ENCODE measurements around the gene TRIM72. TPM values are rescaled to one million over a fixed set of nuclear protein-coding genes. Genes with fewer than 3 reads are reported as not detected.

Gene TRIM72
- total RNA-seq, 1 experiment from 2014 or later: 0.08 TPM

DNA sequence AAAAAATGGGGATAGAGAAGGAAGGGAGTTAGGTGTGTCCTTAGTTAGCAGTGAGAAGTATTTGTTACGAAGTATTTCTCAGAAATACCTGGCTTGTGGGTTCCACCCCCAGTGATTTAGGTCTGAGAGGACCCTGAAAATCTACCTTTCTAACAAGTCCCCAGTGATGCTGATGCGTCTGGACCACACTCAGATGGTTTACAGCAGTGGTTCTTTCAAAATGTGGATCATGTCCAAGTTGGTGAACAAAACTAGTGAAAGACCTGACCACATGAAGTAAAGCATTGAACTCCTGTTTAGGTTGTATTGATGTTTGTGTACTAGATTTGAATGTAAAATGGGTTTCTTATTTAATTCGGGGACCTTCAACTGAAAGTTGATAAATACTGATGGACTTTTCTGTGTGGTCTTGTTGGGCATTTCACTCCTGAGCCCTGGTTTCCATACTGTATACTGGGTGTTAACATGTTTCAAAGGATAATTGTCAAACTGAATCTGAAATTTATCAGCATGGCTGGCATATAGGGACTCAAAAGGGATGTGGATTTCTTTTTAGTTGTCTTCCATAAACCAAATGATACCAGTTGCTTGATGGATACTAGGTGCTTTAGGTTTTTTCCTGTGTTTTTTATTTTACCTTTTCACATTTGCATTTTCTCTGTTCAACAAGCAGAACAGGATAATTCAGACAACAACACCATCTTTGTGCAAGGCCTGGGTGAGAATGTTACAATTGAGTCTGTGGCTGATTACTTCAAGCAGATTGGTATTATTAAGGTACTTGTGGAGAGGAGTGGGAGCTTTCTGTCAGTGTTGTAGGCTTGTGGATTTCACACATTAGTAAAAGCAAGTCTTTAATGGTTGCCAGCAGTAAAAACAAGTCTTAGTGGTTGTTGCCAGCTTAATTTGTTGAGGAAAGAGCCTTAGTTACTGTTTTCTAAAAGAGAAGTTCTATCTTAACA lies 25.2 kb upstream of the TRIM72 start:
- DNase-seq (ENCODE audit: low read depth, low spot score): no peak
- ChIA-PET POLR2A (interaction anchor here (1.1 kb wide), 1 partner anchor 9 kb away, joined by 4 read pairs; the partner anchor contains the start of gene FUS), CTCF (no interaction called here)
- in situ Hi-C loops (cut with HindIII; ENCODE audit: low pct_unique_long_range_greater_than_20kb, low sequenced_read_pairs) (no loop called here), intact Hi-C loops (cut with micrococcal nuclease; ENCODE audit: unreplicated experiment) (no loop called here)
- no peak for ATAC-seq
- no TSS peak for BruUV-seq (replicated peaks)
- H3K9me3 ChIP-seq (ENCODE audit: control insufficient read depth, insufficient read depth, low read depth, low read length): no peaks in the 10 kb centered on the region
- H3K4me3 ChIP-seq (ENCODE audit: low read depth in 2 of 2, low read length in 2 of 2): no peak overlapping the region
- TF ChIP-seq, protein P1, sequence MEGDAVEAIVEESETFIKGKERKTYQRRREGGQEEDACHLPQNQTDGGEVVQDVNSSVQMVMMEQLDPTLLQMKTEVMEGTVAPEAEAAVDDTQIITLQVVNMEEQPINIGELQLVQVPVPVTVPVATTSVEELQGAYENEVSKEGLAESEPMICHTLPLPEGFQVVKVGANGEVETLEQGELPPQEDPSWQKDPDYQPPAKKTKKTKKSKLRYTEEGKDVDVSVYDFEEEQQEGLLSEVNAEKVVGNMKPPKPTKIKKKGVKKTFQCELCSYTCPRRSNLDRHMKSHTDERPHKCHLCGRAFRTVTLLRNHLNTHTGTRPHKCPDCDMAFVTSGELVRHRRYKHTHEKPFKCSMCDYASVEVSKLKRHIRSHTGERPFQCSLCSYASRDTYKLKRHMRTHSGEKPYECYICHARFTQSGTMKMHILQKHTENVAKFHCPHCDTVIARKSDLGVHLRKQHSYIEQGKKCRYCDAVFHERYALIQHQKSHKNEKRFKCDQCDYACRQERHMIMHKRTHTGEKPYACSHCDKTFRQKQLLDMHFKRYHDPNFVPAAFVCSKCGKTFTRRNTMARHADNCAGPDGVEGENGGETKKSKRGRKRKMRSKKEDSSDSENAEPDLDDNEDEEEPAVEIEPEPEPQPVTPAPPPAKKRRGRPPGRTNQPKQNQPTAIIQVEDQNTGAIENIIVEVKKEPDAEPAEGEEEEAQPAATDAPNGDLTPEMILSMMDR (IDR thresholded peaks at IDR 0.05): no peak
- TF ChIP-seq TCF7L2 (IDR thresholded peaks at IDR 0.05; ENCODE audit: low read depth, low read length): no peak
- TF ChIP-seq, protein P2, sequence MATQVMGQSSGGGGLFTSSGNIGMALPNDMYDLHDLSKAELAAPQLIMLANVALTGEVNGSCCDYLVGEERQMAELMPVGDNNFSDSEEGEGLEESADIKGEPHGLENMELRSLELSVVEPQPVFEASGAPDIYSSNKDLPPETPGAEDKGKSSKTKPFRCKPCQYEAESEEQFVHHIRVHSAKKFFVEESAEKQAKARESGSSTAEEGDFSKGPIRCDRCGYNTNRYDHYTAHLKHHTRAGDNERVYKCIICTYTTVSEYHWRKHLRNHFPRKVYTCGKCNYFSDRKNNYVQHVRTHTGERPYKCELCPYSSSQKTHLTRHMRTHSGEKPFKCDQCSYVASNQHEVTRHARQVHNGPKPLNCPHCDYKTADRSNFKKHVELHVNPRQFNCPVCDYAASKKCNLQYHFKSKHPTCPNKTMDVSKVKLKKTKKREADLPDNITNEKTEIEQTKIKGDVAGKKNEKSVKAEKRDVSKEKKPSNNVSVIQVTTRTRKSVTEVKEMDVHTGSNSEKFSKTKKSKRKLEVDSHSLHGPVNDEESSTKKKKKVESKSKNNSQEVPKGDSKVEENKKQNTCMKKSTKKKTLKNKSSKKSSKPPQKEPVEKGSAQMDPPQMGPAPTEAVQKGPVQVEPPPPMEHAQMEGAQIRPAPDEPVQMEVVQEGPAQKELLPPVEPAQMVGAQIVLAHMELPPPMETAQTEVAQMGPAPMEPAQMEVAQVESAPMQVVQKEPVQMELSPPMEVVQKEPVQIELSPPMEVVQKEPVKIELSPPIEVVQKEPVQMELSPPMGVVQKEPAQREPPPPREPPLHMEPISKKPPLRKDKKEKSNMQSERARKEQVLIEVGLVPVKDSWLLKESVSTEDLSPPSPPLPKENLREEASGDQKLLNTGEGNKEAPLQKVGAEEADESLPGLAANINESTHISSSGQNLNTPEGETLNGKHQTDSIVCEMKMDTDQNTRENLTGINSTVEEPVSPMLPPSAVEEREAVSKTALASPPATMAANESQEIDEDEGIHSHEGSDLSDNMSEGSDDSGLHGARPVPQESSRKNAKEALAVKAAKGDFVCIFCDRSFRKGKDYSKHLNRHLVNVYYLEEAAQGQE (IDR thresholded peaks at IDR 0.05; ENCODE audit: insufficient read depth in 1 of 2, low read depth in 2 of 2, low read length in 1 of 2): no peak
- no peak; the same call in 1 of the 2 replicates for TF ChIP-seq POLR2AphosphoS5 (IDR thresholded peaks at IDR 0.05; ENCODE audit: low read depth, low read length)
- TF ChIP-seq SIN3A (IDR thresholded peaks at IDR 0.05; ENCODE audit: borderline replicate concordance, insufficient read depth, low read depth, low read length): no peak
- H3K27ac ChIP-seq (ENCODE audit: low read length): peak overlapping the region; percentile 9; the same call in 1 of the 2 replicates
- H3K27me3 ChIP-seq (ENCODE audit: control insufficient read depth, insufficient read depth, low read length): no peaks in the 10 kb centered on the region
- peaks cover 76% of the 10 kb centered on the region for H3K36me3 ChIP-seq (ENCODE audit: control insufficient read depth, insufficient read depth, low read length)
- H3K4me1 ChIP-seq (ENCODE audit: control insufficient read depth, insufficient read depth, low read length): peaks cover 4% of the 10 kb centered on the region; the same call in 1 of the 2 replicates

DNA sequence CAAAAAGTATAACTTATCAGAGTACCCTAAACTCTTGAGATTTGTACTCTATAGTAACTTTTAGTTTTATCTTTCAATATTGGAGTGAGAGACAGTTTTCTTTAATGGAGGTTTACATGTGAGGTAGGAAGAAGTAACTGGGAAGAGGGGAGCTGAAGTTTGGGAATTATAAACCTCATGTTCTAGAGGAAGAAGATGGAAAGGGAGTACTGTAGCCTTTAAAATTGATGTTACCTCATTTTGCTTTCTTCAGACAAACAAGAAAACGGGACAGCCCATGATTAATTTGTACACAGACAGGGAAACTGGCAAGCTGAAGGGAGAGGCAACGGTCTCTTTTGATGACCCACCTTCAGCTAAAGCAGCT lies 24.5 kb upstream of the TRIM72 start:
- Histone ChIP-seq H3K27ac (ENCODE audit: low read length) (no peak overlapping the region), H3K36me3 (ENCODE audit: control insufficient read depth, insufficient read depth, low read length) (peaks cover 72% of the 10 kb centered on the region), H3K27me3 (ENCODE audit: control insufficient read depth, insufficient read depth, low read length) (no peaks in the 10 kb centered on the region), H3K9me3 (ENCODE audit: control insufficient read depth, insufficient read depth, low read depth, low read length) (no peaks in the 10 kb centered on the region), H3K4me1 (ENCODE audit: control insufficient read depth, insufficient read depth, low read length) (no peaks in the 10 kb centered on the region), H3K4me3 (ENCODE audit: low read depth in 2 of 2, low read length in 2 of 2) (no peak overlapping the region)
- TF ChIP-seq SIN3A (IDR thresholded peaks at IDR 0.05; ENCODE audit: borderline replicate concordance, insufficient read depth, low read depth, low read length) (no peak), TCF7L2 (IDR thresholded peaks at IDR 0.05; ENCODE audit: low read depth, low read length) (no peak), POLR2AphosphoS5 (IDR thresholded peaks at IDR 0.05; ENCODE audit: low read depth, low read length) (no peak)
- TF ChIP-seq, protein P1 (IDR thresholded peaks at IDR 0.05): no peak
- TF ChIP-seq, protein P2 (IDR thresholded peaks at IDR 0.05; ENCODE audit: insufficient read depth in 1 of 2, low read depth in 2 of 2, low read length in 1 of 2): no peak
- no peak for ATAC-seq
- in situ Hi-C loops (cut with HindIII; ENCODE audit: low pct_unique_long_range_greater_than_20kb, low sequenced_read_pairs): no loop called here
- no TSS peak for BruUV-seq (replicated peaks)
- intact Hi-C loops (cut with micrococcal nuclease; ENCODE audit: unreplicated experiment): no loop called here
- no peak for DNase-seq (ENCODE audit: low read depth, low spot score)
- POLR2A ChIA-PET: interaction anchor here (1.1 kb wide), 1 partner anchor 9 kb away, joined by 4 read pairs; the partner anchor contains the start of gene FUS
- CTCF ChIA-PET: no interaction called here
